CD14-positive monocyte (primary cell): Measurements from ENCODE around the gene CDHR2. TPM values are rescaled to one million over a fixed set of nuclear protein-coding genes. Genes with fewer than 3 reads are reported as not detected.
"Not testable (repeated sequence)": the region's sequence is repeated elsewhere in the genome, so short reads cannot be mapped to it uniquely, and the experiment has no call there.

Experiments used
- DNase-seq, 3 donors: peaks; one replicate each; pipeline ENCODE4 v3.0.0-alpha.2; 2011 to 2022
- H2AFZ ChIP-seq: 2 replicates; pipeline ENCODE4 v1.6.0; 2012; ENCODE audit warnings: mild to moderate bottlenecking, low read depth, low read length, inconsistent platforms; ENCODE audit not compliant: insufficient read depth, poor library complexity, severe bottlenecking
- H3K27ac ChIP-seq, 2 donors: 1 replicate in 1 of 2; 2 replicates in 1 of 2; pipeline ENCODE4 v1.5.1; 2012 to 2013; ENCODE audit warnings: low read length in 2 of 2, control low read depth in 1 of 2, inconsistent platforms in 1 of 2, low read depth in 1 of 2, mild to moderate bottlenecking in 1 of 2
- H3K27me3 ChIP-seq, 2 donors: one replicate each; pipeline versions ENCODE4 v1.6.0 to v1.6.1; 2011 to 2013; ENCODE audit warnings: low read length in 2 of 2; ENCODE audit not compliant: control insufficient read depth in 2 of 2, insufficient read depth in 2 of 2
- H3K36me3 ChIP-seq, 2 donors: replicated peaks in 1 of 2; 1 replicate in 1 of 2; 2 replicates in 1 of 2; pipeline versions ENCODE4 v1.5.1 to v1.6.1; 2012 to 2013; ENCODE audit warnings: low read length in 2 of 2, control low read depth in 1 of 2, inconsistent platforms in 1 of 2, mild to moderate bottlenecking in 1 of 2; ENCODE audit not compliant: insufficient read depth in 2 of 2, control insufficient read depth in 1 of 2
- H3K4me1 ChIP-seq, 2 donors: 1 replicate in 1 of 2; 2 replicates in 1 of 2; pipeline versions ENCODE4 v1.5.1 to v1.6.1; 2012 to 2013; ENCODE audit warnings: low read length in 2 of 2, control low read depth in 1 of 2, inconsistent platforms in 1 of 2, mild to moderate bottlenecking in 1 of 2, moderate library complexity in 1 of 2; ENCODE audit not compliant: insufficient read depth in 2 of 2, control insufficient read depth in 1 of 2
- H3K4me2 ChIP-seq: replicated peaks from 2 replicates; pipeline ENCODE3; 2012; ENCODE audit warnings: low read length, moderate library complexity, mild to moderate bottlenecking; ENCODE audit not compliant: poor library complexity, severe bottlenecking; ENCODE audit errors: extremely low read depth
- H3K4me3 ChIP-seq, 3 experiments: fragments of 200-600 bp in 1 of 3; sonication (generic) in 1 of 3; replicated peaks in 1 of 3; 1 replicate in 2 of 3; 2 replicates in 1 of 3; pipeline ENCODE4 v1.5.1; 2011 to 2013; ENCODE audit warnings: low read length in 3 of 3, mild to moderate bottlenecking in 3 of 3, control low read depth in 2 of 3, low read depth in 2 of 3, inconsistent platforms in 1 of 3, moderate library complexity in 1 of 3
- H3K79me2 ChIP-seq: 2 replicates; pipeline ENCODE4 v1.6.0; 2012; ENCODE audit warnings: mild to moderate bottlenecking, control low read depth, inconsistent platforms, low read length, moderate library complexity; ENCODE audit not compliant: insufficient read depth
- H3K9ac ChIP-seq: 2 replicates; pipeline ENCODE4 v1.6.0; 2017; ENCODE audit warnings: low read length, mild to moderate bottlenecking; ENCODE audit not compliant: insufficient read depth, poor library complexity, severe bottlenecking
- H3K9me3 ChIP-seq, 2 donors: replicated peaks in 1 of 2; 1 replicate in 1 of 2; 2 replicates in 1 of 2; pipeline versions ENCODE4 v1.5.1 to v1.6.1; 2012 to 2013; ENCODE audit warnings: low read length in 2 of 2, control low read depth in 1 of 2; ENCODE audit not compliant: control insufficient read depth in 1 of 2, insufficient read depth in 1 of 2
- H4K20me1 ChIP-seq: 2 replicates; pipeline ENCODE4 v1.6.0; 2012; ENCODE audit warnings: mild to moderate bottlenecking, low read length, control low read depth, moderate library complexity; ENCODE audit not compliant: insufficient read depth
- H3K27ac Mint-ChIP-seq, 7 donors: one replicate each; pipeline ENCODE4 v1.8.0; 2020; ENCODE audit warnings: mild to moderate bottlenecking in 7 of 7, mixed read lengths in 7 of 7, moderate library complexity in 6 of 7, inconsistent platforms in 2 of 7
- H3K27me3 Mint-ChIP-seq, 3 donors: one replicate each; pipeline ENCODE4 v1.8.0; 2021 to 2022; ENCODE audit warnings: low read depth in 3 of 3, mild to moderate bottlenecking in 3 of 3, mixed read lengths in 3 of 3, moderate library complexity in 3 of 3, inconsistent platforms in 1 of 3
- H3K36me3 Mint-ChIP-seq, 2 donors: one replicate each; pipeline ENCODE4 v1.8.0; 2020; ENCODE audit warnings: mixed read lengths in 2 of 2, inconsistent platforms in 1 of 2, mild to moderate bottlenecking in 1 of 2
- H3K4me1 Mint-ChIP-seq: one replicate; pipeline ENCODE4 v1.8.0; 2020; ENCODE audit warnings: mild to moderate bottlenecking, mixed read lengths
- H3K4me3 Mint-ChIP-seq, 2 donors: one replicate each; pipeline ENCODE4 v1.8.0; 2020; ENCODE audit warnings: mild to moderate bottlenecking in 2 of 2, mixed read lengths in 2 of 2, moderate library complexity in 1 of 2
- H3K9me3 Mint-ChIP-seq, 7 donors: one replicate each; pipeline ENCODE4 v1.8.0; 2020 to 2022; ENCODE audit warnings: mixed read lengths in 7 of 7, mild to moderate bottlenecking in 6 of 7, moderate library complexity in 6 of 7, inconsistent platforms in 2 of 7
- CTCF ChIP-seq: fragments of 200-600 bp; IDR thresholded peaks from one replicate; pipeline ENCODE4 v1.8.0; 2022; ENCODE audit warnings: antibody characterized with exemption, mild to moderate bottlenecking
- WGBS: methylation state at CpG from one replicate; pipeline ENCODE4 v1.1.5; 2013; ENCODE audit warnings: missing lambda C conversion rate; ENCODE audit not compliant: insufficient coverage; 5-methylcytosine and 5-hydroxymethylcytosine counted together
- intact Hi-C, 2 donors: fragments of 100-400 bp; cut with micrococcal nuclease; formaldehyde crosslinking; loops; one replicate each; pipeline versions ENCODE4 v1.15.0 to v1.15.1; 2023
- polyA plus RNA-seq, 3 donors: library from polyadenylated mRNA; depleted of rRNA in 1 of 3; unstranded in 2 of 3; stranded (reverse) in 1 of 3; fragments of 300-500 nt in 2 of 3; fragments of >200 nt in 1 of 3; fragmentation: Illumina TruSeq in 2 of 3; gene quantifications; 1 replicate in 2 of 3; 2 replicates in 1 of 3; pipeline ENCODE4 v1.2.3, GENCODE V29; 2012 to 2021

Gene CDHR2
- polyA plus RNA-seq, 3 donors, result 0.12 TPM; not detected in 2

GRCh38 chr5:176589039-176589769 is 40.1 kb downstream of the CDHR2 start:
- H3K36me3 ChIP-seq, result no peaks in the 10 kb centered on the region
- H3K79me2 ChIP-seq, result no peaks in the 10 kb centered on the region
- no peak for DNase-seq
- intact Hi-C loops, result no loop called here
- H2AFZ ChIP-seq, result no peak overlapping the region
- TF ChIP-seq CTCF, result no peak
- no peaks in the 10 kb centered on the region for H3K4me1 Mint-ChIP-seq
- H3K27me3 ChIP-seq, result no peaks in the 10 kb centered on the region
- no peak overlapping the region for H3K4me3 Mint-ChIP-seq
- no peak overlapping the region for H3K4me2 ChIP-seq
- H3K9me3 ChIP-seq, result peaks cover 43 to 46% of the 10 kb centered on the region in 2 donors
- no peak overlapping the region for H3K27ac ChIP-seq
- peaks cover 14 to 38% (median 33%) of the 10 kb centered on the region in 7 donors for H3K9me3 Mint-ChIP-seq
- no peak overlapping the region for H3K4me3 ChIP-seq
- H3K27ac Mint-ChIP-seq, result no peak overlapping the region
- no peaks in the 10 kb centered on the region for H3K36me3 Mint-ChIP-seq
- no peaks in the 10 kb centered on the region for H4K20me1 ChIP-seq
- no peak overlapping the region for H3K9ac ChIP-seq
- H3K4me1 ChIP-seq, result no peaks in the 10 kb centered on the region
- WGBS, result 95% methylated on average over 21 of the region's 31 CpGs
- peaks cover 1 to 6% (median 5%) of the 10 kb centered on the region in 3 donors for H3K27me3 Mint-ChIP-seq

- Histone ChIP-seq H4K20me1 (no peaks in the 10 kb centered on the region), H3K79me2 (no peaks in the 10 kb centered on the region), H3K9ac (no peak overlapping the region), H2AFZ (no peak overlapping the region), H3K27me3 (peaks cover 0 to under 1% of the 10 kb centered on the region in 2 donors), H3K9me3 (peaks cover 33 to 36% of the 10 kb centered on the region in 2 donors), H3K4me1 (no peaks in the 10 kb centered on the region), H3K4me3 (no peak overlapping the region), H3K36me3 (no peaks in the 10 kb centered on the region), H3K4me2 (no peak overlapping the region), H3K27ac (no peak overlapping the region)
- no peak for TF ChIP-seq CTCF
- no peak overlapping the region for H3K4me3 Mint-ChIP-seq
- H3K4me1 Mint-ChIP-seq, result no peaks in the 10 kb centered on the region
- intact Hi-C loops, result no loop called here
- no peak for DNase-seq
- WGBS, result 100% methylated on average over 4 of the region's 17 CpGs
- peaks cover 11 to 28% (median 23%) of the 10 kb centered on the region in 7 donors for H3K9me3 Mint-ChIP-seq
- H3K36me3 Mint-ChIP-seq, result no peaks in the 10 kb centered on the region
- H3K27me3 Mint-ChIP-seq, result peaks cover 1 to 7% (median 7%) of the 10 kb centered on the region in 3 donors
- no peak overlapping the region for H3K27ac Mint-ChIP-seq
Observed at GRCh38 chr5:176590035-176590717, 41.0 kb downstream of the CDHR2 start.

- H3K9ac ChIP-seq, H2AFZ ChIP-seq, H4K20me1 ChIP-seq, H3K36me3 ChIP-seq, H3K27ac ChIP-seq, DNase-seq, H3K79me2 ChIP-seq, H3K27ac Mint-ChIP-seq, H3K36me3 Mint-ChIP-seq, H3K4me1 Mint-ChIP-seq, intact Hi-C loops, H3K4me1 ChIP-seq, H3K4me3 ChIP-seq, H3K4me2 ChIP-seq, H3K4me3 Mint-ChIP-seq: not testable (repeated sequence)
- peaks cover 0 to 12% of the 10 kb centered on the region in 2 donors for H3K27me3 ChIP-seq
- H3K9me3 ChIP-seq, result peaks cover 18 to 21% of the 10 kb centered on the region in 2 donors
- peaks cover 15 to 21% (median 21%) of the 10 kb centered on the region in 3 donors for H3K27me3 Mint-ChIP-seq
- peaks cover 4 to 16% (median 8%) of the 10 kb centered on the region in 7 donors for H3K9me3 Mint-ChIP-seq
- 69% methylated on average over 2 of the region's 2 CpGs for WGBS
Observed at GRCh38 chr5:176591667-176592066, 42.5 kb downstream of the CDHR2 start.
